DMS79 treated with DMSO at 0.1 percent for 48 hours (cell line): Measurements from ENCODE around the gene ATXN7L1.

Experiments
- DNase-seq: peaks from one replicate; lab custom pipeline; 2025; lab: John Stamatoyannopoulos, UW

The ATXN7L1 gene

GRCh38 chr7:105647591-105647990 lies 228.8 kb downstream of the ATXN7L1 start:
- DNase-seq, result peak; percentile 66

GRCh38 chr7:105644937-105645336 lies 231.5 kb downstream of the ATXN7L1 start:
- DNase-seq, result peak; percentile 16

- DNase-seq, result no peak
These were observed 232.5 kb downstream of the ATXN7L1 start for GRCh38 chr7:105643851-105644250.

DNA sequence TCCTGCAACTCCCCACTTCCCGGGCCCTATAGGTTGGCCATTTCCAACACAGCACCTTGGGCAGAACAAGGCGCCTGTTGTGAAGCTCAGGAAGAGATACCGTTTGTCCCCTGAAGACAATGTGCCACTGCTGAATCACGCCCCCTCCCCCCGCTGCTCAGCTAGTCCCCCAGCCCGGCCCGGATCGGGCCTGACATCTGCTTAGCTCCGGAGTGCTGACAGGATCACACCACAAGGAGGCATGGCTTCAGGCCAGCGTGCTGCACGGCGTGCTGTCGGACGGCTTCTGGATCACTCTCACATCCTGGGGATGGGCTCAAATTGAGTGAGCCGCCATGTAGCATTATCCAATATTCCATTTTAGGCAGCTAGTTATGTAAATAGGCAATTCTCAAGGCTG lies 233.0 kb downstream of the ATXN7L1 start:
- DNase-seq, result no peak

DNA sequence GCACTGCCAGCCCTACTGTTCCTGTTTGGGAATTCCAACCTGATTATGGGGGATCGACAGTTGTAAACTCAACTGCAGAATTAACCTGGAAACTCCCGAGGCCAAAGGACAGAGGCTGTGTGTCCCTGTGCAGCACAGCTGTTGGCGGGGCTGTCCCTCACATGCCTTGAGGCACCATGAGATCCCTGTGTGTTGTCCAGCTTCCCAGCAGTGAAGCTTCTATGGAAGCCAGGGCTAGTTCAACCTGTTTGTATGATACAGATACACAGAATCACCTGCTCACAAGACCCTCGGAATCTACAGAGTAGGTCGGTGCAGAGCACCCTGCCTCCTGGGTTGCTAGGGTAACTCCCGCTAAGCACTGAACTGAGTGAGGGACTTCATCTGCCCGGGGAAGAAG lies 234.1 kb downstream of the ATXN7L1 start:
- no peak for DNase-seq

- no peak for DNase-seq
These were observed 235.2 kb downstream of the ATXN7L1 start for GRCh38 chr7:105640956-105641810.

- peak; percentile 94 for DNase-seq
These were observed 236.5 kb downstream of the ATXN7L1 start for GRCh38 chr7:105639667-105640493.

GRCh38 chr7:105638902-105639495 lies 237.4 kb downstream of the ATXN7L1 start:
- DNase-seq, result peak; percentile 84

DNA sequence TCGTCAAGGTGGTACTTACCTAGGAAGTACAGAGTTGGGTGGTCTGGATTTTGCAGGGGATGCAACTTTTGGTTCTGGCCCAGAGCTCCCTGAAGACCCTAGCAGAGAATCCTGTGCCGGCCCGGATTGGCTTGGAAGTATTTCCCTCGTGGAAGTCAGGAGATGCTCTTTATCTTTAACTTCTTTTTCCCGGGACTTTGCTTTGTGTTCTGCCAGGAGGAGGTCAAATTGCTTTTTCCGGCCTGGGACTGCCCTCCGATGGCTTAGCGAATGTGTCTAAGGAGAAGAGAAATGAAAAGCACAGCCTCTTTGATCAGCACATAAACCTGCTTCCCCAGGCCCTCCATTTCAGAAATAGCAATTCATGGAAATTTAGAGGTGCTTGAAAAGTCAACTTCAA lies 238.1 kb downstream of the ATXN7L1 start:
- DNase-seq, result no peak

DNA sequence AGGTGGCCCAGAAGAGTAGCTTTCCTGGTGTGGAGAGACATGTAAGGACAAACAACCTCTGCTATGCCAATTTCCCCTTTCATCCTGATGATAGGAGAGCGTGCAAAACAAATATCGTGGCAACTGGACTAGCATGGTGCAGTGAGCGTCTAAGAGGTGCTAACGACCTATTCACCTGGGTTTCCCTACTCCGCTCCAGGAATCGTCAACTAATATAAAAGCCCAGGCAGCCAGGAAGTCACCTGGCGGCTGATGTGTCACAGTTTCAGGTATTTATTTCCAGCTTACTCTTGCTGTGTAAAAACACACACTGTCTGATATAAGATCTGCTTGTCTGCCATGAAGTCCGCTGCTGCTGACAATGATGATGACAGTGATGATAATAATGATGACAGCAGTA lies 238.6 kb downstream of the ATXN7L1 start:
- peak; percentile 85 for DNase-seq

- DNase-seq, result peak; percentile 13
These were observed 239.4 kb downstream of the ATXN7L1 start for GRCh38 chr7:105636982-105637381.

DNA sequence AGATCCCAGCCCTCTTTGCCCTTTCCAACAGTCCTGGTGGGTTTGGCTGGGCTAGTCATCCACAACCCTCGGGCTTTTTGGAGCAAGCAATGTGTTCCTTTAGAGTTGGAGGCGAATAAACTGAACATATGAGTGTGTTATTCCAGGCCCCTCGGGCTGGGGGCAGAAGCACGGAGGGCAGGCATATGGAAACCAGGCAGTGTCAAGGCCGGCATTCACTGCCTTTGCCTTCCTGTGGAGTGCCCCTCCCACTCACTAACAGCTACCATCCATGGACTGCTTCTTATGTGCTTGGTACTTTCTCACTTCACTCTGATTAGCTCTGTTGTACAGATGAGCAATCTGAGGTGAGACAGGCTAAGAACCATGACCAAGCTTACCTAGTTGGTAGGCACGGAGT lies 241.2 kb downstream of the ATXN7L1 start:
- DNase-seq, result no peak

GRCh38 chr7:105625986-105626385 lies 250.4 kb downstream of the ATXN7L1 start:
- no peak for DNase-seq

DNA sequence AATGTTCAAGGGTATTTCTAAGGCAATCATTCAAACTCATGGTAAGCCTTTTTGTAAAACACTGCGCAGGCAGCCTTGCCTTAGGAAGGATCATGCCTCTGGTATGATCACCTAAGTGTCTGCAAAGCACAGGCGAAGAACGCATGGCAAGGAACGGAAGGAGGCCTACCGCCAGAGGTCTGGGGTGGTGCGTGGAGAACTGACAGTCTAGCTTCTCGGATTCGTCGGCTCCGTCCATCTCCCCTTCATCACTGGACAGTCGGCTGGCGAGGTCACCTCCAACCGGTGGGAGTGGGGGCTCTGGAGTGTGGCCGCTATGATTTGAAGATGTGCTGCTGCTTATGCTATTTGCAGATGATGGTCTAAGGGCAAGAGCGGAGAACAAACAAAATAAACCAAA lies 252.5 kb downstream of the ATXN7L1 start:
- no peak for DNase-seq

DNA sequence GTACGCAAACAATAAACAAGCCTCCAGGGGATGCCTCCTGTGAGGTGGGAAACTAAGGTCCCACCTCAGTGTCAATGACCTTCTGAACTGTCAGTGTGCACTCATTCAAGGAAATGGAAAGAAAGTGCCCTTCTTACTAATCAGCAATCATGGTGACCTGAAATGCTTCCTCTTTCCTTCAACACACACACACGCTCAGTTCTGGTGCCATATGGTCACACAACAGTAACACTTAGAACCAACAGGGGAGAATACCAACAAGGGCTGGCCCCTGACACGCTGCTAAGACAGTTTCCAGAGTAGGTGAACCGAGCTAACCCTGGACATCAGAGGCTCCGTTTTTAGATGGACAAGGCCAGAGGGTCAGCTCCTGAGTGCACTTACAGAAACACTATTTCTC lies 253.0 kb downstream of the ATXN7L1 start:
- DNase-seq, result no peak

GRCh38 chr7:105622106-105622731 lies 254.2 kb downstream of the ATXN7L1 start:
- DNase-seq, result no peak

- DNase-seq, result no peak
These were observed 254.8 kb downstream of the ATXN7L1 start for GRCh38 chr7:105621617-105622016.

GRCh38 chr7:105621176-105621575 lies 255.2 kb downstream of the ATXN7L1 start:
- DNase-seq, result no peak

GRCh38 chr7:105619590-105619989 lies 256.8 kb downstream of the ATXN7L1 start:
- no peak for DNase-seq

DNA sequence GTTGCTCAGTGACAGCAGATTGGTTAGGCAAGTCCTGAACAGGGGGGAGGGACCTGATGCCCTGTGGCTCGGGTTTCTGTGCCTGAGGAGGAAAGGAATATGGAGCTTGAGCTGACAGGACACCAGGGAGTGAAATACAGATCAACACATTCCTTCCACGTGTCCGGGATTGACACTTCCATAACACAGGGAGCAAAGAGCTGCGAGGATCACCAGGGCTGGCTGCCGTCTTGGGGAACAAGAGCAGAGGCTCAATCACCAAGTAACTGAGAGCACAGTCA lies 258.4 kb downstream of the ATXN7L1 start:
- no peak for DNase-seq

DNA sequence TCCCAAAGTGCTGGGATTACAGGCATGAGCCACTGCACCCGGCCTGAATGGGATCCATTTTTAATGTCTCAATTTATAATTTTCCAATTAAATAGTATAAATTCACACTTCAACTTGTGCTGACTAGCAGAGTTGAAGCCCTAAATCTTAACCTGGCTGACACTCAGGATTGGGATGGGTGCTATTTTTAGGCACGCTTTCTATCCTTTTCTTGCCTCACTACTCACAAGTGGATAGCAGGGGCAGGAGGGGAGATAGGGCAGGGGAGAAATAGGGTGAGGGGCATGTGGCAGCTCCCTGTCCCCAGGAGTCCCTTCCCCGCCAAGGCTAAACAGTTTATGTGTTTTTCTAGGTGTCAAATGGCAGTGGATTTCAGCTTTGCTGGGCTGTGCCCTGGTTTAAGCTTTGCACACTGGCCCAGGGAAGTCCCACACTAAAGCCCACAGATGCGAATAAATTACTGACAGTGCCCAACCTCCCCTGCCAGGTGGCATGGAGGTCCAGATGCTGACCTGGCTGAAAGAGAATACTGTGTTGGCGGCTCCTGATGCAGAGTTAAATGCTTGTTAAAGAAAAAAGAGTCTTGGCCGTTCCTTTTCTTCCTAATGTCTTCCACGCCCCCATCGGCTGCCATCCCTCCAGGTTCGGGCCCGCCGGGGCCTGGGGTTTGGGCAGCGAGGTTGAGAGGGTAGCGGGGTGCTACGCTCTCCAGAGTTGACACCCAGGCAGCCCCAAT lies 259.0 kb downstream of the ATXN7L1 start:
- no peak for DNase-seq

- no peak for DNase-seq
These were observed 262.0 kb downstream of the ATXN7L1 start for GRCh38 chr7:105614341-105614840.
